HG03432 (cell line): ENCODE results near the gene SDK2.

Source experiments
- ATAC-seq: cut with Tn5 transposase; IDR thresholded peaks from one replicate; pipeline ENCODE4 v1.9.1; 2021; ENCODE audit warnings: mild to moderate bottlenecking, moderate library complexity; ENCODE audit not compliant: unreplicated experiment

Gene SDK2

GRCh38 chr17:73432624-73433190, 211.5 kb downstream of the SDK2 start:
- no peak for ATAC-seq

- ATAC-seq: no peak
Observed at GRCh38 chr17:73431401-73432205, 212.6 kb downstream of the SDK2 start.

- ATAC-seq: no peak
Observed at GRCh38 chr17:73430848-73431247, 213.4 kb downstream of the SDK2 start.

GRCh38 chr17:73430165-73430680, 214.0 kb downstream of the SDK2 start:
- ATAC-seq: no peak

- ATAC-seq: peak; percentile 82
Observed at GRCh38 chr17:73429440-73430164, 214.6 kb downstream of the SDK2 start.

- ATAC-seq: no peak
Observed at GRCh38 chr17:73427198-73427597, 217.0 kb downstream of the SDK2 start.

GRCh38 chr17:73424571-73424970, 219.7 kb downstream of the SDK2 start:
- no peak for ATAC-seq

GRCh38 chr17:73423806-73424205, 220.4 kb downstream of the SDK2 start:
- no peak for ATAC-seq

- ATAC-seq: no peak
Observed at GRCh38 chr17:73423159-73423715, 221.0 kb downstream of the SDK2 start.

GRCh38 chr17:73422121-73422520, 222.1 kb downstream of the SDK2 start:
- no peak for ATAC-seq

GRCh38 chr17:73420897-73421296, 223.3 kb downstream of the SDK2 start:
- ATAC-seq: no peak

- no peak for ATAC-seq
Observed at GRCh38 chr17:73419881-73420280, 224.4 kb downstream of the SDK2 start.

- ATAC-seq: no peak
Observed at GRCh38 chr17:73419051-73419450, 225.2 kb downstream of the SDK2 start.

- no peak for ATAC-seq
Observed at GRCh38 chr17:73415782-73416181, 228.5 kb downstream of the SDK2 start.

- ATAC-seq: no peak
Observed at GRCh38 chr17:73414171-73414955, 229.9 kb downstream of the SDK2 start.

GRCh38 chr17:73412914-73413313, 231.3 kb downstream of the SDK2 start:
- no peak for ATAC-seq

GRCh38 chr17:73411313-73411747, 232.9 kb downstream of the SDK2 start:
- ATAC-seq: no peak

- ATAC-seq: no peak
Observed at GRCh38 chr17:73410586-73411312, 233.5 kb downstream of the SDK2 start.

- ATAC-seq: no peak
Observed at GRCh38 chr17:73404246-73404645, 240.0 kb downstream of the SDK2 start.

GRCh38 chr17:73402466-73402865, 241.8 kb downstream of the SDK2 start:
- ATAC-seq: no peak
